Esophagus (tissue), 2 donors: Measurements from ENCODE around the gene PLXNA2. TPM values are rescaled to one million over a fixed set of nuclear protein-coding genes. Genes with fewer than 3 reads are reported as not detected.

ENCODE experiments used
- H3K27ac ChIP-seq, 2 donors: one replicate each; pipeline ENCODE4 v1.5.1; 2013; ENCODE audit warnings: low read depth in 2 of 2, mild to moderate bottlenecking in 2 of 2, inconsistent platforms in 1 of 2, low read length in 1 of 2, moderate library complexity in 1 of 2
- H3K27me3 ChIP-seq, 2 donors: one replicate each; pipeline ENCODE4 v1.6.1; 2013; ENCODE audit warnings: low read length in 2 of 2, control low read depth in 1 of 2, mild to moderate bottlenecking in 1 of 2; ENCODE audit not compliant: insufficient read depth in 2 of 2, control insufficient read depth in 1 of 2
- H3K36me3 ChIP-seq, 2 donors: one replicate each; pipeline ENCODE4 v1.6.1; 2013; ENCODE audit warnings: low read length in 1 of 2; ENCODE audit not compliant: control insufficient read depth in 2 of 2, insufficient read depth in 2 of 2
- H3K4me1 ChIP-seq, 2 donors: one replicate each; pipeline ENCODE4 v1.6.1; 2013; ENCODE audit warnings: low read length in 1 of 2; ENCODE audit not compliant: control insufficient read depth in 2 of 2, insufficient read depth in 2 of 2
- H3K4me3 ChIP-seq, 2 donors: one replicate each; pipeline ENCODE4 v1.5.1; 2013; ENCODE audit warnings: low read length in 2 of 2, mild to moderate bottlenecking in 2 of 2, low read depth in 1 of 2, moderate library complexity in 1 of 2
- H3K9me3 ChIP-seq, 2 donors: one replicate each; pipeline ENCODE4 v1.6.1; 2013; ENCODE audit warnings: mild to moderate bottlenecking in 2 of 2, low read depth in 1 of 2, low read length in 1 of 2, moderate library complexity in 1 of 2; ENCODE audit not compliant: control insufficient read depth in 2 of 2, insufficient read depth in 1 of 2
- WGBS, 2 donors: extraction: QIAGEN DNeasy Blood & Tissue Kit; methylation state at CpG; one replicate each; pipeline ENCODE4 v1.1.7; 2013; 5-methylcytosine and 5-hydroxymethylcytosine counted together
- polyA plus RNA-seq, 2 donors: library from polyadenylated mRNA; stranded (reverse); fragments of 200-250 nt; gene quantifications; one replicate each; pipeline ENCODE4 v1.2.3, GENCODE V29; 2013
- donor health status: healthy with polysubstance abuse.
- donor health status: Bipolar disorder and iron deficiency.

Gene PLXNA2
- polyA plus RNA-seq, 2 donors, result 12.6 to 25.5 TPM

GRCh38 chr1:208029381-208030287 lies 214.6 kb downstream of the PLXNA2 start:
- no peaks in the 10 kb centered on the region for H3K9me3 ChIP-seq
- peaks cover 8 to 38% of the 10 kb centered on the region in 2 donors for H3K36me3 ChIP-seq
- H3K4me1 ChIP-seq, result peaks cover 0 to 3% of the 10 kb centered on the region in 2 donors
- no peaks in the 10 kb centered on the region for H3K27me3 ChIP-seq
- 53 to 74% methylated on average over 12 to 13 of the region's 13 CpGs for WGBS, 2 donors
- H3K4me3 ChIP-seq, result no peak overlapping the region
- peak overlapping the region; percentile 34 to 67 for H3K27ac ChIP-seq

- no peaks in the 10 kb centered on the region for H3K9me3 ChIP-seq
- no peaks in the 10 kb centered on the region for H3K27me3 ChIP-seq
- H3K4me1 ChIP-seq, result peaks cover 0 to 3% of the 10 kb centered on the region in 2 donors
- H3K27ac ChIP-seq, result no peak overlapping the region
- H3K36me3 ChIP-seq, result peaks cover 8 to 34% of the 10 kb centered on the region in 2 donors
- H3K4me3 ChIP-seq, result no peak overlapping the region
- 62 to 67% methylated on average over 7 of the region's 7 CpGs for WGBS, 2 donors
Observed at GRCh38 chr1:208028526-208028925, 215.7 kb downstream of the PLXNA2 start.

DNA sequence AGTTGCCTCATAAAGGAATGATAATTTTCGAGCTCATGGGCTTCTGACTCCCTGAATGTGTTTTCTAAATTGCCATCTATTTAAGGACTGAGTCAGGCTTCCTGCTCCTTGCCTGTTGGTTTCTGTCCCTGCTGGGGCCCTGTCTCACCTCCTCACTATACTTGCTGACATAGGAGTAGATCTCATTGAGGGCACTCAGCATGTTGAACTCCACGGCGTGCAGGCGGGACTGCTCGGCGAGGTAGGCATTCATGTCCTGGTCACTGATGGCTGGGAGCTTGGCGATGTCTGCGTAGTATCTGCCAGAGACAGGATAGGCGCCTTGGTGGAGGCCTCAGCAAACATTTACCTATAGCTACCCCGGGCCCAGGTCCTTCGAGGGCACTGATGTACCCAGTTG lies 216.3 kb downstream of the PLXNA2 start:
- peaks cover 0 to 3% of the 10 kb centered on the region in 2 donors for H3K4me1 ChIP-seq
- WGBS, 2 donors, result 92 to 93% methylated on average over 11 of the region's 11 CpGs

GRCh38 chr1:208026880-208027438 lies 217.2 kb downstream of the PLXNA2 start:
- Histone ChIP-seq H3K27ac (no peak overlapping the region), H3K36me3 (peaks cover 8 to 26% of the 10 kb centered on the region in 2 donors), H3K4me1 (peaks cover 0 to 3% of the 10 kb centered on the region in 2 donors), H3K9me3 (no peaks in the 10 kb centered on the region), H3K4me3 (no peak overlapping the region), H3K27me3 (no peaks in the 10 kb centered on the region)
- WGBS, 2 donors, result 81 to 89% methylated on average over 14 of the region's 14 CpGs

More for the DNA sequence above, 216.3 kb downstream of the PLXNA2 start:
- peaks cover 8 to 28% of the 10 kb centered on the region in 2 donors for H3K36me3 ChIP-seq
- H3K27me3 ChIP-seq, result no peaks in the 10 kb centered on the region
- H3K27ac ChIP-seq, result no peak overlapping the region
- no peaks in the 10 kb centered on the region for H3K9me3 ChIP-seq
- H3K4me3 ChIP-seq, result no peak overlapping the region

- no peaks in the 10 kb centered on the region for H3K9me3 ChIP-seq
- H3K36me3 ChIP-seq, result peaks cover 0 to 18% of the 10 kb centered on the region in 2 donors
- peaks cover 0 to 3% of the 10 kb centered on the region in 2 donors for H3K4me1 ChIP-seq
- H3K27ac ChIP-seq, result no peak overlapping the region
- no peaks in the 10 kb centered on the region for H3K27me3 ChIP-seq
- no peak overlapping the region for H3K4me3 ChIP-seq
- WGBS, 2 donors, result 88 to 90% methylated on average over 7 of the region's 7 CpGs
Observed at GRCh38 chr1:208025031-208025430, 219.2 kb downstream of the PLXNA2 start.

- WGBS, 2 donors, result 66 to 80% methylated on average over 6 of the region's 6 CpGs
- no peak overlapping the region for H3K27ac ChIP-seq
- peaks cover 0 to 18% of the 10 kb centered on the region in 2 donors for H3K36me3 ChIP-seq
- H3K9me3 ChIP-seq, result no peaks in the 10 kb centered on the region
- no peak overlapping the region for H3K4me3 ChIP-seq
- H3K4me1 ChIP-seq, result peaks cover 0 to 3% of the 10 kb centered on the region in 2 donors
- no peaks in the 10 kb centered on the region for H3K27me3 ChIP-seq
Observed at GRCh38 chr1:208024406-208024805, 219.8 kb downstream of the PLXNA2 start.

GRCh38 chr1:208019257-208019656 lies 224.9 kb downstream of the PLXNA2 start:
- Histone ChIP-seq H3K36me3 (no peaks in the 10 kb centered on the region), H3K4me3 (no peak overlapping the region), H3K4me1 (no peaks in the 10 kb centered on the region), H3K27me3 (no peaks in the 10 kb centered on the region), H3K27ac (no peak overlapping the region), H3K9me3 (no peaks in the 10 kb centered on the region)
- WGBS, 2 donors, result 72 to 84% methylated on average over 2 of the region's 2 CpGs

GRCh38 chr1:208015255-208015654 lies 228.9 kb downstream of the PLXNA2 start:
- H3K9me3 ChIP-seq, result no peaks in the 10 kb centered on the region
- WGBS, 2 donors, result 75 to 78% methylated on average over 6 of the region's 6 CpGs
- H3K27ac ChIP-seq, result no peak overlapping the region
- no peak overlapping the region for H3K4me3 ChIP-seq
- no peaks in the 10 kb centered on the region for H3K36me3 ChIP-seq
- no peaks in the 10 kb centered on the region for H3K27me3 ChIP-seq
- H3K4me1 ChIP-seq, result no peaks in the 10 kb centered on the region

DNA sequence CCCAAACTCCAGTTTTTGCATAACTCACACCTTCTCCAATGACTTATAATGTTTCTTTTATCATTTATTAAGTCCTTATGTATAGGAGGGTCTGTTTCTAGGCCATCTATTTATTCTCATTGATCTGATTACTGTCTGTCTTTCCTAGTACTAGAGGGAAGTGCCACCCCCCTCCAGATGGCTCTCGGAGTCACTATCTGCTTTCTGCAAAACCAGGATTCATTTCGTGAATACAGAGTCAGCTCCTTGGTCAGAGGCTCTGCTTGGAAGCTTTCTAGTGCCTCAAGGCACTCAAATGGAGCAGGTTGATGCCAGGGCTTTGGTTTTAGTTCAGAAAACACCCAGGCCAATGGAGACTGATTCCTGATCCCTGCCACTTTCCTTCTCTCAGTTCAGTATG lies 231.0 kb downstream of the PLXNA2 start:
- Histone ChIP-seq H3K4me3 (no peak overlapping the region), H3K27me3 (no peaks in the 10 kb centered on the region), H3K9me3 (no peaks in the 10 kb centered on the region), H3K36me3 (no peaks in the 10 kb centered on the region), H3K4me1 (no peaks in the 10 kb centered on the region), H3K27ac (no peak overlapping the region)
- 78 to 85% methylated on average over 2 of the region's 2 CpGs for WGBS, 2 donors
